SIG-M5 treated with dmso at 0.1 percent for 504 hours (cell line): Measurements from ENCODE around the gene MYD88.

Experiments used
- DNase-seq: peaks from one replicate; lab custom pipeline; 2025; ENCODE audit not compliant: unreplicated experiment; lab: John Stamatoyannopoulos, UW

The MYD88 gene

DNA sequence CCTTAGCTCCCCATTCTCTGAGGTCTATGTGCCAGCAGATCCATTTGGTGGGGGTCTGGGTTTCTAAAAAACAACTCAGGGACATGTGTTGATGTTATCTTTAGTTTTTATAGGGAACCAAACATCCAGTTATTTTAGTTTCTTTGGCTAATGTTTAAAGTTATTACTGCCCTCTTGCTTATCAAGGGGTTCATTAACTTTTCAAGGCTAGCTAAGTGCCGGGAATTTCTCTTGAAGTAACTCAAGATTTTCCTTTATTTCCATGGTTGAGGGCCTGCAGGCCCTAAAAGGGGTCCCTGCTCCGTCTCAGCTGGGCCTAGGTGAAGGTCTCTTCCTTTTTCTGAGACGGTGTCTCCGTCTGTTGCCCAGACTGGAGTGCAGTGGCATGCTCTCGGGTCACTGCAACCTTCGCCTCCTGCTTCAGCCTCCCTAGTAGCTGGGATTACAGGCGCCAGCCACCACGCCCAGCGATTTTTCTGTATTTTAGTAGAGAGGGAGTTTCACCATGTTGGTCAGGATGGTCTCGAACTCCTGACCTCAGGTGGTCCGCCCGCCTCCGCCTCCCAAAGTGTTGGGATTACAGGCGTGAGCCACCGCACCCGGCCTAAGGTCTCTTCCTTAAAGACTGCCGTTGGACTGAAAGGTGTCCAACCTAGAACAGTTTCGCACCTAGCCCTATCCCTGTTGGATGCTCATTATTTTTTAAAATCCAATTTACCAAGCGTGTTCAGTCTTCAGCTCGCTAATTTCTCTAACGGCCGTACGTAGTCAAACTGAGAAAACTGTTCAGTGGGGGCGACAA, 25.6 kb downstream of the MYD88 start:
- no peak for DNase-seq

DNA sequence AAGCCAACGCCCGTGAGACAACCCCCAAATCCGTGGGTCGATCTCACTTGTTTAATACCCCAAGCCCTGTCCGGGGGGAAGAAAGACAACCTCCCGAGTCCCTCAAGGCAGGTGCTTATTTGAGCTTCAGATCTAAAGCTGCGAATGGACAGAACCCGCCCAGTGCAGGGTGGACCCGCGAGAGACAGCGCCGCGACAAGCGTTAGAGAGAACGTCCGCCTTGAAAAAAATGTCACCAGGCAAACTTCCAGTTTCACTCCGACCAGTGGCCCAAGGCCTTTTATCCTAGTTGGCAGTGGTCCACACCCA, 26.1 kb downstream of the MYD88 start:
- DNase-seq, result no peak

- peak; percentile 100 for DNase-seq
Observed at GRCh38 chr3:38164952-38165721, 26.7 kb downstream of the MYD88 start, which contains the start of gene OXSR1. Gene OXSR1, plus strand, starts transcription at chr3:38165537. Its CDS starts 340 bp downstream, at chr3:38165877.

DNA sequence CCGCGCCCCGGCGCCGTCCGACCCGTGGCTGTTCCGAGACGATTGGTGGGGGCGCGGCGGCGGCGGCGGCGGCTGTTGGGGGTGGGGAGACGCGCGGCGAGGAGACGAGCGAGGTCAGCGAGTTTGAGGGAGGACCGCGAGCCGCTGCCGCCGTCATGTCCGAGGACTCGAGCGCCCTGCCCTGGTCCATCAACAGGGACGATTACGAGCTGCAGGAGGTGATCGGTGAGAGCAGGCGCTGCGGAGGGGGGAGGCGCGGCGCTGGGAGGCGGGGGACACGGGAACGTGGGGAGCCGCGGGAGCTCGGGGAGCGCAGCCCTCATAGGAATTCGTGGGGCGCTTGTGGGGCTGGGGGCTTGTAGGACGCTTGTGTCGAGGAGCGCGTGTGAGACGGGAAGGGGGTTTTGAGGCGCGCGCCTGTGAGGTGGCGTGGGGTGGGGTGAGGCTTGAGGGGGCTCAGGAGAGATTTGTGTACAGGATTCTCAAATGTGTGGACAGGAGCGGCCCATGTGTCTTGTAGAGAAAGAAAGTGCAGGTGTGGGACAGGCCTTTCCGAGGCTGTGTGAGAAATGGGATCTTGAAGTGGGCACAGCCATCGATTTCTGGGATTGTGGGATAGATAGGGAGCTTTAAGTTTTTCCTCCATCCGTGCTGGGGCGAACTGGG, 27.4 kb downstream of the MYD88 start:
- DNase-seq, result no peak

DNA sequence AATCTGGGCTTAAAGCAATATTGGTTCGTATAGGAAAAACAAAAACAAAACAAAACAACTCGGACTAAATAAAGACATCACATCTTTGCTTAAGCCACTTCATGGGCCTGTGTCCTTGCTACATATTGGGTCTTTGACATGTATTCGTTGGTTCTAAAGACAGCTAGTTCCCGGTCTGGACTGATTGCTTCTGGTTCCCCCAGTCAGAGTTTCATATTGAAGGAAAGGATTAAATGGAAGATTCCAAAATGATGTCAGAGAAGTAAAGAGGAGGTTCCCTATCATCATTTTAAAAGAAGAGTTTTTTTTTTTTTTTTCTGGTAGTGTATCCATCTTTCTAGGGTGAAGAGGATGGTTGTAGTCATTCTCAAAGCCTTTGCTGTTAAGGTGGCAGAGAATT, 29.1 kb downstream of the MYD88 start:
- no peak for DNase-seq

DNA sequence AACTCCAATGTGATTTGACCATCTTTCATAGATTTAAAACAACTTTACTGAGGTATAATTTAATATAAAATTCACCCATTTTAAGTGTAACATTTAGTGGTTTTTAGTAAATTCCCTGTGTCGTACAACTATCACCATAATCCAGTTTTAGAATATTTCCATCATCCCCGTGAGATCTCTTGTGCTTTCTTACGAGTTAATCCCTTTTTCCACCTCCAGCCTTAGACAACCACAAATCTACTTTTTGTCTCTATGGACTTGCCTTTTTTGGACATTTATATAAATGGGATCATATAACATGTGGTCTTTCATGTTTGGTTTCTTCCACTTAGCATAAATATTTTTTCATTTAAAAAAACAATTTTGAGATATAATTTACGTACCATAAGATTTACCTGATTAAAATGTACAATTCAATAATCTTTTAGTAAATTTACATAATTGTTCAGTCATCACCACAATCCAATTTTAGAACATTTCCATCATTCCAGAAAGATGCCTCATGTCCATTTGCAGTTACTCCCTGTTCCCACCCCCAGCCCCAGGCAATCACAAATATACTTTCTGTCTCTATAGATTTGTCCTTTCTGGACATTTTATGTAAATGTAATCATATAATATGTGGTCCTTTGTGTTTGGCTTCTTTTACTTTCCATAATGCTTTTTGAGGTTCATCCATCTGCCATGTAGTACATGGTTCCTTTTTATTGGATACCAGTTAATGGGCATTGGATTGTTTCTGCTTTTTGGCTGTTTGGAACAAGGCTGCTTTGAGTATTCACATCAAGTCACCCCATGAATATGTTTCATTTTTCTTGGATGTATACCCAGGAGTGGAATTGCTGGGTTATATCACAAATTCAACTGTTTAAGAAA, 29.9 kb downstream of the MYD88 start:
- no peak for DNase-seq

- DNase-seq, result no peak
Observed at GRCh38 chr3:38169027-38169317, 30.5 kb downstream of the MYD88 start.

- no peak for DNase-seq
Observed at GRCh38 chr3:38170722-38171121, 32.3 kb downstream of the MYD88 start.

DNA sequence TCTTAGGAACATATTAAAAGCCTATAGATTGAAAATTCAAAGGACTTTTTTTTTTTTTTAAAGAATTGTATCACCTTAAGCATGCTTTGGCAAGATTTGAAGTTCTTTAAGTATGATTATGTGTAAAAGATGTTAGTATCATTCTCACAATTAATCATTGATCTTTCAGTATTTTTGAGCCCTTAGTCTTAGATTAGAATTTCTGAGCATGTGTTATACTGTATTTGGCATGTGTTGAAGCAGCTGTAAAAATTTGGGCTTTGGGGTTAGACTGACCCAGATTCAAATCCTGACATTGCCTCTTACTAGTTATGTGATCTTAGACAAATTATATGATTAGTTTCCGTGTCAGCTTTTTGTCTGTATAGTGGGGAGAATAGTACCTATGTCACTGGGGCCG, 33.2 kb downstream of the MYD88 start:
- DNase-seq, result no peak

DNA sequence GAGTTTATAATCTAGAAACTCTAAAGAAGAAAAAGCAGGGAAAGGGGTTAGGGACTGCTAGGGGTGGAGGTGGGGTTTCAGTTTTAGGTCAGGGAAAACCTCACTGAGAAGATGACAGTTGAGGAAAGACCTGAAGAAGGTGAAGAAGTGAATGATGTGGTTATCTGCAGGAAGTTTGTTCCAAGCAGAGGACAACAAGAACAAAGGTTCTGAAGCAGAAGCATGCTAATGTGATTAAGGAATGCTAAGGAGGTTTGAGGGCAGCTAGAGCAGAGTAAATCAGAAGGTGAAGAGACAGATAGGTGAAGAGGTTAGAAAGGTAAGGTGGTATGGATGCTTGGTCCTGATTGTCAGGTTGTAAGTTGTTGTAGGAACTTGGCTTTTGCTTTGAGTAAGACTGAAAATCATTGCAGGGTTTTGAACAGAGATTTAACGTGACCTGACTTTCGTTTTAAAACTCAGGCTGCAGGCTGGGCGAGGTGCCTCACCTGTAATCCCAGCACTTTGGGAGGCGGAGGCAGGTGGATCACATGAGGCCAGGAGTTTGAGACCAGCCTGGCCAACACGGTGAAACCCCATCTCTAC, 35.5 kb downstream of the MYD88 start:
- DNase-seq, result no peak

DNA sequence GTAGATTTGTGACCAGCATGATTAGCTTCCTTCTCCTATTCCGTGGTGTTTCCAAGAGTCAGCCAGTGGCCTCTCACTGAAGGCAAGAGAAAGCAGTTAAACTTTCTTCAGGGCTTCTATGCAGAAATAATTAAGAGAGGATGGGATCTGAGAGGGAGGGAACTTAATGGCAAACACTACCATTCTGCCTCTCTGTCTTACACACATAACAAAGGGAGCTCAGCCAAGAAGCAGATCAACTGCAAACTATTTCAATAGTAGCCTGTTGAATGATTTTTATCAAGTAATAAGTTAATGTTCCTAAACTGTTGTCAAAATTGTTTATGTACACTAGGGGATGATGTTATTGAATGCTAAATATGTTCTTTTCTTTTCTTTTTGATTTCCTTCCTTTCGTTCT, 38.7 kb downstream of the MYD88 start:
- no peak for DNase-seq

DNA sequence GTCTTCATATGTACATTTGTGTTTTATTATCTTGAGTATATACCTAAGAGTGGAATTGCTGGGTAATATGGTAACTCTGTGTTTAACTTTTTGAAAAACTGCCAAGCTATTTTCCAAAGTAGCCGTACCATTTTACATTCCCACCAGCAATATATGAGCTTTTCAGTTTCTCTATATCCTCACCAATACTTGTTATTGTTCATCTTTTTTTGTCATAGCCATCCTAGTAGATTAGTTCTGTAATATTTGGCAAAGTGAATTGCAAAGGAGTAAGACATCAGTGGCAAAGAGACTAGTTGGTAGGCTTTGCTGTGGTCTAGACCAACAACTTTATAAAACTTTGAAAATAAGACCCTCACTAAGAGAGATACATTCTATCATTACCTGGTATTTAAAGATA, 48.3 kb downstream of the MYD88 start:
- DNase-seq, result no peak

DNA sequence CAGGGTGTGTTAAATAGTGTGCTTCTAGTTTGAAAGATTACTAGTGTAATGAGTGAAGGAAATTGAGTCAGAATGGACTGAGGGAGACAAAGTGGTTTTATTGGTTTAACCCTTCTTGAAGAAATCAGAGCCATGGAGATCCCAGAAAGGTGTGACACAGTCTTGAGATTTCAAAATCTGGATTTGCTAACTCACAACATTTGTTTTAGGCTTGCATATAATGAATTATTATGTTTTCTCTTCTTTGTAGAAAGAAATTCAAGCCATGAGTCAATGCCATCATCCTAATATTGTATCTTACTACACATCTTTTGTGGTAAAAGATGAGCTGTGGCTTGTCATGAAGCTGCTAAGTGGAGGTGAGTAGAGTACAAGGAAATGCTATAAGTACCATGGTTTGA, 52.0 kb downstream of the MYD88 start:
- DNase-seq, result no peak
